HEK293 (cell line): ENCODE measurements around the gene ADAM23.

Experiments used
- CTCF ChIA-PET: fragments of 350-600 bp; formaldehyde crosslinking; extraction: SDS; loops from one replicate; lab custom pipeline; 2021; ENCODE audit warnings: antibody characterized with exemption; lab: Yijun Ruan, JAX
- POLR2A ChIA-PET: fragments of 300-600 bp; formaldehyde crosslinking; extraction: SDS; loops from one replicate; lab custom pipeline; 2020; ENCODE audit warnings: antibody characterized with exemption, inconsistent platforms; lab: Yijun Ruan, JAX
- H3K27ac ChIP-seq: fragments of 200-500 bp; sonication (Bioruptor generic); 2 replicates; pipeline ENCODE4 v1.5.1; 2014; ENCODE audit warnings: low read depth, low read length, control low read depth, inconsistent platforms; ENCODE audit errors: extremely low read depth
- H3K36me3 ChIP-seq, 2 experiments: fragments of 200-500 bp in 1 of 2; sonication (Bioruptor generic) in 1 of 2; 1 replicate in 1 of 2; 2 replicates in 1 of 2; pipeline ENCODE4 v1.5.1; 2014 to 2017; ENCODE audit warnings: inconsistent platforms in 2 of 2, low read length in 2 of 2; ENCODE audit not compliant: control insufficient read depth in 2 of 2, insufficient read depth in 1 of 2
- H3K4me1 ChIP-seq: fragments of 200-500 bp; sonication (Bioruptor generic); 2 replicates; pipeline ENCODE4 v1.5.1; 2014; ENCODE audit warnings: mild to moderate bottlenecking, low read length, inconsistent platforms; ENCODE audit not compliant: control insufficient read depth, insufficient read depth
- H3K4me3 ChIP-seq: 2 replicates; pipeline ENCODE4 v1.5.1; 2011; ENCODE audit warnings: low read depth, mild to moderate bottlenecking, control low read depth, low read length, moderate library complexity
- H3K9me3 ChIP-seq: fragments of 200-500 bp; sonication (Bioruptor generic); 2 replicates; pipeline ENCODE4 v1.5.1; 2014; ENCODE audit warnings: low read depth, low read length, inconsistent platforms; ENCODE audit not compliant: control insufficient read depth, insufficient read depth
- MZF1 ChIP-seq: fragments of 450-650 bp; formaldehyde crosslinking; IDR thresholded peaks from 2 replicates; pipeline ENCODE4 v1.5.1; 2017; ENCODE audit warnings: missing biosample characterization, missing genetic modification characterization, borderline replicate concordance
- SP2 ChIP-seq: fragments of 450-650 bp; formaldehyde crosslinking; IDR thresholded peaks from 2 replicates; pipeline ENCODE4 v1.5.1; 2016; ENCODE audit warnings: missing biosample characterization, missing genetic modification characterization
- ZEB2 ChIP-seq: fragments of 450-650 bp; formaldehyde crosslinking; IDR thresholded peaks from 2 replicates; pipeline ENCODE4 v1.5.1; 2016; ENCODE audit warnings: missing biosample characterization, missing genetic modification characterization
- ZNF341 ChIP-seq: fragments of 450-650 bp; formaldehyde crosslinking; IDR thresholded peaks from 2 replicates; pipeline ENCODE4; 2016; ENCODE audit warnings: low read depth, missing biosample characterization, missing genetic modification characterization
- ZNF350 ChIP-seq: fragments of 450-650 bp; formaldehyde crosslinking; IDR thresholded peaks from 2 replicates; pipeline ENCODE4 v1.5.0; 2017; ENCODE audit warnings: missing biosample characterization, mild to moderate bottlenecking, missing genetic modification characterization
- ZNF391 ChIP-seq: fragments of 450-650 bp; formaldehyde crosslinking; IDR thresholded peaks from 2 replicates; pipeline ENCODE4 v1.5.1; 2016; ENCODE audit warnings: low read depth, missing biosample characterization, missing genetic modification characterization, borderline replicate concordance
- ZNF423 ChIP-seq: fragments of 450-650 bp; formaldehyde crosslinking; IDR thresholded peaks from 2 replicates; pipeline ENCODE4 v1.5.1; 2016; ENCODE audit warnings: missing biosample characterization, missing genetic modification characterization
- ZNF610 ChIP-seq: fragments of 450-650 bp; formaldehyde crosslinking; IDR thresholded peaks from 2 replicates; pipeline ENCODE4 v1.5.1; 2016; ENCODE audit warnings: missing biosample characterization, missing genetic modification characterization, borderline replicate concordance
- ZNF701 ChIP-seq: fragments of 450-650 bp; formaldehyde crosslinking; IDR thresholded peaks from 2 replicates; pipeline ENCODE4 v1.5.1; 2016; ENCODE audit warnings: missing biosample characterization, missing genetic modification characterization
- ZSCAN16 ChIP-seq: fragments of 450-650 bp; formaldehyde crosslinking; IDR thresholded peaks from 2 replicates; pipeline ENCODE4 v1.5.1; 2016; ENCODE audit warnings: missing biosample characterization, missing genetic modification characterization
- TF ChIP-seq, protein P1 (sequence below): fragments of 450-650 bp; formaldehyde crosslinking; IDR thresholded peaks from 2 replicates; pipeline ENCODE4 v1.5.1; 2016; ENCODE audit warnings: missing biosample characterization, missing genetic modification characterization, borderline replicate concordance
- TF ChIP-seq, protein P2 (sequence below): fragments of 450-650 bp; formaldehyde crosslinking; IDR thresholded peaks from 2 replicates; pipeline ENCODE4 v1.5.1; 2016; ENCODE audit warnings: missing biosample characterization, missing genetic modification characterization
- TF ChIP-seq, protein P3 (sequence below): fragments of 450-650 bp; formaldehyde crosslinking; IDR thresholded peaks from 2 replicates; pipeline ENCODE4 v1.5.1; 2017; ENCODE audit warnings: missing biosample characterization, missing genetic modification characterization
- TF ChIP-seq, protein P4 (sequence below): fragments of 450-650 bp; formaldehyde crosslinking; IDR thresholded peaks from 2 replicates; pipeline ENCODE4 v1.5.1; 2016; ENCODE audit warnings: missing biosample characterization, missing genetic modification characterization
- TF ChIP-seq, protein P5 (sequence below): fragments of 450-650 bp; formaldehyde crosslinking; IDR thresholded peaks from 2 replicates; pipeline ENCODE4 v1.5.1; 2016; ENCODE audit warnings: missing biosample characterization, missing genetic modification characterization
- TF ChIP-seq, protein P6 (sequence below): fragments of 450-650 bp; formaldehyde crosslinking; IDR thresholded peaks from 2 replicates; pipeline ENCODE4 v1.5.1; 2017; ENCODE audit warnings: missing biosample characterization, mild to moderate bottlenecking, missing genetic modification characterization, moderate library complexity
- TF ChIP-seq, protein P7 (sequence below): fragments of 450-650 bp; formaldehyde crosslinking; IDR thresholded peaks from 2 replicates; pipeline ENCODE4 v1.5.0; 2017; ENCODE audit warnings: missing biosample characterization, missing genetic modification characterization, borderline replicate concordance
- TF ChIP-seq, protein P8 (sequence below): fragments of 450-650 bp; formaldehyde crosslinking; IDR thresholded peaks from 2 replicates; pipeline ENCODE4 v1.5.1; 2016; ENCODE audit warnings: missing biosample characterization, missing genetic modification characterization

Gene ADAM23

DNA sequence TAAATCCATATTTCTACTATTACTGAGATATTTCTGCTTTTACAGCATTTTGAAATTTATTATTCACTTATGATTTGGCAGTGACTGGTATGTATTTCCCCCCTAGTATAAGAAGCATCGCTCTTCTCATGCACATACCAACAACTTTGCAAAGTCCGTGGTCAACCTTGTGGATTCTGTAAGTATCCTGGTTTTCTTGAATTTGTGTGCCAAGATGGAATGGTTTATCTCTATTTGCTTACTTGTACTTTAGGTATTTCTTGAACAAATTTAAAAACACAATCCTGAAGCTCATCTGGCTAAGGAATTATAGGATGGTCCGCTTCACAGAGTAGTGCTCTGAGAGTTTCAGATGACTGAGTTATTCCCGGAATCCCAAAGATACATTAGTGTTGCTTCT lies 114.0 kb downstream of the ADAM23 start:
- ChIA-PET CTCF (interaction anchor here (0.6 to 2.8 kb wide), 6 partner anchors 8 to 234 kb away, joined by 3 to 26 read pairs (median 4); no protein-coding TSS in a partner anchor), POLR2A (no interaction called here)
- Histone ChIP-seq H3K4me3 (no peak overlapping the region), H3K4me1 (no peaks in the 10 kb centered on the region), H3K9me3 (no peaks in the 10 kb centered on the region), H3K27ac (no peak overlapping the region), H3K36me3 (peaks cover 3 to 7% of the 10 kb centered on the region in 2 experiments; a peak in 2 of 3 replicates)
- TF ChIP-seq ZNF391, result no peak
- TF ChIP-seq, protein P1, sequence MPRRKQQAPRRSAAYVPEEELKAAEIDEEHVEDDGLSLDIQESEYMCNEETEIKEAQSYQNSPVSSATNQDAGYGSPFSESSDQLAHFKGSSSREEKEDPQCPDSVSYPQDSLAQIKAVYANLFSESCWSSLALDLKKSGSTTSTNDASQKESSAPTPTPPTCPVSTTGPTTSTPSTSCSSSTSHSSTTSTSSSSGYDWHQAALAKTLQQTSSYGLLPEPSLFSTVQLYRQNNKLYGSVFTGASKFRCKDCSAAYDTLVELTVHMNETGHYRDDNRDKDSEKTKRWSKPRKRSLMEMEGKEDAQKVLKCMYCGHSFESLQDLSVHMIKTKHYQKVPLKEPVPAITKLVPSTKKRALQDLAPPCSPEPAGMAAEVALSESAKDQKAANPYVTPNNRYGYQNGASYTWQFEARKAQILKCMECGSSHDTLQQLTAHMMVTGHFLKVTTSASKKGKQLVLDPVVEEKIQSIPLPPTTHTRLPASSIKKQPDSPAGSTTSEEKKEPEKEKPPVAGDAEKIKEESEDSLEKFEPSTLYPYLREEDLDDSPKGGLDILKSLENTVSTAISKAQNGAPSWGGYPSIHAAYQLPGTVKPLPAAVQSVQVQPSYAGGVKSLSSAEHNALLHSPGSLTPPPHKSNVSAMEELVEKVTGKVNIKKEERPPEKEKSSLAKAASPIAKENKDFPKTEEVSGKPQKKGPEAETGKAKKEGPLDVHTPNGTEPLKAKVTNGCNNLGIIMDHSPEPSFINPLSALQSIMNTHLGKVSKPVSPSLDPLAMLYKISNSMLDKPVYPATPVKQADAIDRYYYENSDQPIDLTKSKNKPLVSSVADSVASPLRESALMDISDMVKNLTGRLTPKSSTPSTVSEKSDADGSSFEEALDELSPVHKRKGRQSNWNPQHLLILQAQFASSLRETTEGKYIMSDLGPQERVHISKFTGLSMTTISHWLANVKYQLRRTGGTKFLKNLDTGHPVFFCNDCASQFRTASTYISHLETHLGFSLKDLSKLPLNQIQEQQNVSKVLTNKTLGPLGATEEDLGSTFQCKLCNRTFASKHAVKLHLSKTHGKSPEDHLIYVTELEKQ, result no peak
- TF ChIP-seq, protein P2, sequence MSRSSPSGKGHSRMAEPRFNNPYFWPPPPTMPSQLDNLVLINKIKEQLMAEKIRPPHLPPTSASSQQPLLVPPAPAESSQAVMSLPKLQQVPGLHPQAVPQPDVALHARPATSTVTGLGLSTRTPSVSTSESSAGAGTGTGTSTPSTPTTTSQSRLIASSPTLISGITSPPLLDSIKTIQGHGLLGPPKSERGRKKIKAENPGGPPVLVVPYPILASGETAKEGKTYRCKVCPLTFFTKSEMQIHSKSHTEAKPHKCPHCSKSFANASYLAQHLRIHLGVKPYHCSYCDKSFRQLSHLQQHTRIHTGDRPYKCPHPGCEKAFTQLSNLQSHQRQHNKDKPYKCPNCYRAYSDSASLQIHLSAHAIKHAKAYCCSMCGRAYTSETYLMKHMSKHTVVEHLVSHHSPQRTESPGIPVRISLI (tag by site-specific recombination), result no peak
- TF ChIP-seq, protein P3, sequence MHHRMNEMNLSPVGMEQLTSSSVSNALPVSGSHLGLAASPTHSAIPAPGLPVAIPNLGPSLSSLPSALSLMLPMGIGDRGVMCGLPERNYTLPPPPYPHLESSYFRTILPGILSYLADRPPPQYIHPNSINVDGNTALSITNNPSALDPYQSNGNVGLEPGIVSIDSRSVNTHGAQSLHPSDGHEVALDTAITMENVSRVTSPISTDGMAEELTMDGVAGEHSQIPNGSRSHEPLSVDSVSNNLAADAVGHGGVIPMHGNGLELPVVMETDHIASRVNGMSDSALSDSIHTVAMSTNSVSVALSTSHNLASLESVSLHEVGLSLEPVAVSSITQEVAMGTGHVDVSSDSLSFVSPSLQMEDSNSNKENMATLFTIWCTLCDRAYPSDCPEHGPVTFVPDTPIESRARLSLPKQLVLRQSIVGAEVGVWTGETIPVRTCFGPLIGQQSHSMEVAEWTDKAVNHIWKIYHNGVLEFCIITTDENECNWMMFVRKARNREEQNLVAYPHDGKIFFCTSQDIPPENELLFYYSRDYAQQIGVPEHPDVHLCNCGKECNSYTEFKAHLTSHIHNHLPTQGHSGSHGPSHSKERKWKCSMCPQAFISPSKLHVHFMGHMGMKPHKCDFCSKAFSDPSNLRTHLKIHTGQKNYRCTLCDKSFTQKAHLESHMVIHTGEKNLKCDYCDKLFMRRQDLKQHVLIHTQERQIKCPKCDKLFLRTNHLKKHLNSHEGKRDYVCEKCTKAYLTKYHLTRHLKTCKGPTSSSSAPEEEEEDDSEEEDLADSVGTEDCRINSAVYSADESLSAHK (tag by site-specific recombination), result no peak
- no peak for TF ChIP-seq MZF1 (tag by site-specific recombination)
- TF ChIP-seq, protein P4, sequence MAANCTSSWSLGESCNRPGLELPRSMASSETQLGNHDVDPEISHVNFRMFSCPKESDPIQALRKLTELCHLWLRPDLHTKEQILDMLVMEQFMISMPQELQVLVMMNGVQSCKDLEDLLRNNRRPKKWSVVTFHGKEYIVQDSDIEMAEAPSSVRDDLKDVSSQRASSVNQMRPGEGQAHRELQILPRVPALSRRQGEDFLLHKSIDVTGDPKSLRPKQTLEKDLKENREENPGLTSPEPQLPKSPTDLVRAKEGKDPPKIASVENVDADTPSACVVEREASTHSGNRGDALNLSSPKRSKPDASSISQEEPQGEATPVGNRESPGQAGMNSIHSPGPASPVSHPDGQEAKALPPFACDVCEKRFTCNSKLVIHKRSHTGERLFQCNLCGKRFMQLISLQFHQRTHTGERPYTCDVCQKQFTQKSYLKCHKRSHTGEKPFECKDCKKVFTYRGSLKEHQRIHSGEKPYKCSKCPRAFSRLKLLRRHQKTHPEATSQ (tag by site-specific recombination), result no peak
- no peak for TF ChIP-seq ZSCAN16 (tag by site-specific recombination)
- TF ChIP-seq, protein P5, sequence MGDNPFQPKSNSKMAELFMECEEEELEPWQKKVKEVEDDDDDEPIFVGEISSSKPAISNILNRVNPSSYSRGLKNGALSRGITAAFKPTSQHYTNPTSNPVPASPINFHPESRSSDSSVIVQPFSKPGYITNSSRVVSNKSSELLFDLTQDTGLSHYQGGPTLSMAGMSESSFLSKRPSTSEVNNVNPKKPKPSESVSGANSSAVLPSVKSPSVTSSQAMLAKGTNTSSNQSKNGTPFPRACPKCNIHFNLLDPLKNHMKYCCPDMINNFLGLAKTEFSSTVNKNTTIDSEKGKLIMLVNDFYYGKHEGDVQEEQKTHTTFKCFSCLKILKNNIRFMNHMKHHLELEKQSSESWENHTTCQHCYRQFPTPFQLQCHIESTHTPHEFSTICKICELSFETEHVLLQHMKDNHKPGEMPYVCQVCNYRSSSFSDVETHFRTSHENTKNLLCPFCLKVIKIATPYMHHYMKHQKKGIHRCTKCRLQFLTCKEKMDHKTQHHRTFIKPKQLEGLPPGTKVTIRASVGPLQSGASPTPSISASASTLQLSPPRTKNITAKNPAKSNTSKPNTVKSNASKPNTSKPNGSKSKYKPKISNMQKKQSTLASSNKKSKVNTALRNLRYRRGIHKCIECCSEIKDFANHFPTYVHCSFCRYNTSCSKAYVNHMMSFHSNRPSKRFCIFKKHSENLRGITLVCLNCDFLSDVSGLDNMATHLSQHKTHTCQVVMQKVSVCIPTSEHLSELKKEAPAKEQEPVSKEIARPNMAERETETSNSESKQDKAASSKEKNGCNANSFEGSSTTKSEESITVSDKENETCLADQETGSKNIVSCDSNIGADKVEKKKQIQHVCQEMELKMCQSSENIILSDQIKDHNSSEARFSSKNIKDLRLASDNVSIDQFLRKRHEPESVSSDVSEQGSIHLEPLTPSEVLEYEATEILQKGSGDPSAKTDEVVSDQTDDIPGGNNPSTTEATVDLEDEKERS (tag by site-specific recombination), result no peak
- TF ChIP-seq SP2 (tag by site-specific recombination), result no peak
- no peak for TF ChIP-seq ZNF341 (tag by site-specific recombination)
- TF ChIP-seq ZNF701 (tag by site-specific recombination), result no peak
- no peak for TF ChIP-seq ZNF610 (tag by site-specific recombination)
- TF ChIP-seq, protein P6, sequence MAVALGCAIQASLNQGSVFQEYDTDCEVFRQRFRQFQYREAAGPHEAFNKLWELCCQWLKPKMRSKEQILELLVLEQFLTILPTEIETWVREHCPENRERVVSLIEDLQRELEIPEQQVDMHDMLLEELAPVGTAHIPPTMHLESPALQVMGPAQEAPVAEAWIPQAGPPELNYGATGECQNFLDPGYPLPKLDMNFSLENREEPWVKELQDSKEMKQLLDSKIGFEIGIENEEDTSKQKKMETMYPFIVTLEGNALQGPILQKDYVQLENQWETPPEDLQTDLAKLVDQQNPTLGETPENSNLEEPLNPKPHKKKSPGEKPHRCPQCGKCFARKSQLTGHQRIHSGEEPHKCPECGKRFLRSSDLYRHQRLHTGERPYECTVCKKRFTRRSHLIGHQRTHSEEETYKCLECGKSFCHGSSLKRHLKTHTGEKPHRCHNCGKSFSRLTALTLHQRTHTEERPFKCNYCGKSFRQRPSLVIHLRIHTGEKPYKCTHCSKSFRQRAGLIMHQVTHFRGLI, result no peak
- no peak for TF ChIP-seq ZEB2
- no peak for TF ChIP-seq ZNF423 (tag by site-specific recombination)
- no peak for TF ChIP-seq ZNF350 (tag by site-specific recombination)
- TF ChIP-seq, protein P7, sequence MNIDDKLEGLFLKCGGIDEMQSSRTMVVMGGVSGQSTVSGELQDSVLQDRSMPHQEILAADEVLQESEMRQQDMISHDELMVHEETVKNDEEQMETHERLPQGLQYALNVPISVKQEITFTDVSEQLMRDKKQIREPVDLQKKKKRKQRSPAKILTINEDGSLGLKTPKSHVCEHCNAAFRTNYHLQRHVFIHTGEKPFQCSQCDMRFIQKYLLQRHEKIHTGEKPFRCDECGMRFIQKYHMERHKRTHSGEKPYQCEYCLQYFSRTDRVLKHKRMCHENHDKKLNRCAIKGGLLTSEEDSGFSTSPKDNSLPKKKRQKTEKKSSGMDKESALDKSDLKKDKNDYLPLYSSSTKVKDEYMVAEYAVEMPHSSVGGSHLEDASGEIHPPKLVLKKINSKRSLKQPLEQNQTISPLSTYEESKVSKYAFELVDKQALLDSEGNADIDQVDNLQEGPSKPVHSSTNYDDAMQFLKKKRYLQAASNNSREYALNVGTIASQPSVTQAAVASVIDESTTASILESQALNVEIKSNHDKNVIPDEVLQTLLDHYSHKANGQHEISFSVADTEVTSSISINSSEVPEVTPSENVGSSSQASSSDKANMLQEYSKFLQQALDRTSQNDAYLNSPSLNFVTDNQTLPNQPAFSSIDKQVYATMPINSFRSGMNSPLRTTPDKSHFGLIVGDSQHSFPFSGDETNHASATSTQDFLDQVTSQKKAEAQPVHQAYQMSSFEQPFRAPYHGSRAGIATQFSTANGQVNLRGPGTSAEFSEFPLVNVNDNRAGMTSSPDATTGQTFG (tag by site-specific recombination), result no peak
- TF ChIP-seq, protein P8, sequence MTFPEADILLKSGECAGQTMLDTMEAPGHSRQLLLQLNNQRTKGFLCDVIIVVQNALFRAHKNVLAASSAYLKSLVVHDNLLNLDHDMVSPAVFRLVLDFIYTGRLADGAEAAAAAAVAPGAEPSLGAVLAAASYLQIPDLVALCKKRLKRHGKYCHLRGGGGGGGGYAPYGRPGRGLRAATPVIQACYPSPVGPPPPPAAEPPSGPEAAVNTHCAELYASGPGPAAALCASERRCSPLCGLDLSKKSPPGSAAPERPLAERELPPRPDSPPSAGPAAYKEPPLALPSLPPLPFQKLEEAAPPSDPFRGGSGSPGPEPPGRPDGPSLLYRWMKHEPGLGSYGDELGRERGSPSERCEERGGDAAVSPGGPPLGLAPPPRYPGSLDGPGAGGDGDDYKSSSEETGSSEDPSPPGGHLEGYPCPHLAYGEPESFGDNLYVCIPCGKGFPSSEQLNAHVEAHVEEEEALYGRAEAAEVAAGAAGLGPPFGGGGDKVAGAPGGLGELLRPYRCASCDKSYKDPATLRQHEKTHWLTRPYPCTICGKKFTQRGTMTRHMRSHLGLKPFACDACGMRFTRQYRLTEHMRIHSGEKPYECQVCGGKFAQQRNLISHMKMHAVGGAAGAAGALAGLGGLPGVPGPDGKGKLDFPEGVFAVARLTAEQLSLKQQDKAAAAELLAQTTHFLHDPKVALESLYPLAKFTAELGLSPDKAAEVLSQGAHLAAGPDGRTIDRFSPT, result no peak
